Measurements from ENCODE around the gene CHST11. TPM values are rescaled to one million over a fixed set of nuclear protein-coding genes. Genes with fewer than 3 reads are reported as not detected.

Gene CHST11
- total and polyA plus RNA-seq, 2 donors from 2014 or later = 2.0 to 23.3 TPM

GRCh38 chr12:104517880-104518279, 61.1 kb downstream of the CHST11 start:
- TF ChIP-seq CTCF (IDR thresholded peaks at IDR 0.05; ENCODE audit: borderline replicate concordance, extremely low read depth, insufficient read depth) = no peak
- Histone ChIP-seq H3K9me3 (ENCODE audit: control insufficient read depth in 2 of 3, insufficient read depth in 1 of 3, low read length in 3 of 3) (no peaks in the 10 kb centered on the region), H3K4me1 (ENCODE audit: control insufficient read depth in 2 of 3, insufficient read depth in 2 of 3, low read depth in 1 of 3, low read length in 3 of 3) (no peaks in the 10 kb centered on the region), H3K27ac (ENCODE audit: low read depth in 2 of 2, low read length in 2 of 2) (no peak overlapping the region), H3K4me3 (ENCODE audit: low read length in 3 of 3) (no peak overlapping the region), H3K27me3 (ENCODE audit: control insufficient read depth, insufficient read depth, low read length) (no peaks in the 10 kb centered on the region), H3K36me3 (ENCODE audit: control insufficient read depth in 2 of 3, insufficient read depth in 3 of 3, low read length in 3 of 3) (no peaks in the 10 kb centered on the region), H3K9ac (ENCODE audit: low read length in 3 of 3) (no peak overlapping the region)
- intact Hi-C loops (cut with DNase I) = no loop called here
- DNase-seq = no peak
- FAIRE-seq = no peak

GRCh38 chr12:104519190-104520019, 62.7 kb downstream of the CHST11 start:
- Histone ChIP-seq H3K27me3 (ENCODE audit: control insufficient read depth, insufficient read depth, low read length) (no peaks in the 10 kb centered on the region), H3K9ac (ENCODE audit: low read length in 3 of 3) (no peak overlapping the region), H3K36me3 (ENCODE audit: control insufficient read depth in 2 of 3, insufficient read depth in 3 of 3, low read length in 3 of 3) (no peaks in the 10 kb centered on the region), H3K27ac (ENCODE audit: low read depth in 2 of 2, low read length in 2 of 2) (no peak overlapping the region), H3K4me3 (ENCODE audit: low read length in 3 of 3) (no peak overlapping the region), H3K4me1 (ENCODE audit: control insufficient read depth in 2 of 3, insufficient read depth in 2 of 3, low read depth in 1 of 3, low read length in 3 of 3) (peaks cover 0 to 4% (median 3%) of the 10 kb centered on the region in 3 donors), H3K9me3 (ENCODE audit: control insufficient read depth in 2 of 3, insufficient read depth in 1 of 3, low read length in 3 of 3) (no peaks in the 10 kb centered on the region)
- intact Hi-C loops (cut with DNase I) = no loop called here
- no peak for TF ChIP-seq CTCF (IDR thresholded peaks at IDR 0.05; ENCODE audit: borderline replicate concordance, extremely low read depth, insufficient read depth)
- DNase-seq = no peak
- FAIRE-seq = no peak

GRCh38 chr12:104520242-104520900, 63.6 kb downstream of the CHST11 start:
- Histone ChIP-seq H3K9me3 (ENCODE audit: control insufficient read depth in 2 of 3, insufficient read depth in 1 of 3, low read length in 3 of 3) (no peaks in the 10 kb centered on the region), H3K27ac (ENCODE audit: low read depth in 2 of 2, low read length in 2 of 2) (no peak overlapping the region), H3K36me3 (ENCODE audit: control insufficient read depth in 2 of 3, insufficient read depth in 3 of 3, low read length in 3 of 3) (no peaks in the 10 kb centered on the region), H3K4me3 (ENCODE audit: low read length in 3 of 3) (no peak overlapping the region), H3K27me3 (ENCODE audit: control insufficient read depth, insufficient read depth, low read length) (no peaks in the 10 kb centered on the region), H3K9ac (ENCODE audit: low read length in 3 of 3) (no peak overlapping the region), H3K4me1 (ENCODE audit: control insufficient read depth in 2 of 3, insufficient read depth in 2 of 3, low read depth in 1 of 3, low read length in 3 of 3) (peaks cover 0 to 4% (median 3%) of the 10 kb centered on the region in 3 donors)
- FAIRE-seq (no peak), DNase-seq (no peak)
- intact Hi-C loops (cut with DNase I) = no loop called here
- TF ChIP-seq CTCF (IDR thresholded peaks at IDR 0.05; ENCODE audit: borderline replicate concordance, extremely low read depth, insufficient read depth) = no peak
